Measurements from ENCODE around the gene LTBP1. TPM values are rescaled to one million over a fixed set of nuclear protein-coding genes. Genes with fewer than 3 reads are reported as not detected.

The LTBP1 gene
- total and polyA plus RNA-seq, 10 of the 15 experiments (the other 5 are each of a cell fraction or from before 2014, with no cell fraction given): 0.01 to 0.28 (median 0.12) TPM; not detected in 2

- TF ChIP-seq, protein P1, sequence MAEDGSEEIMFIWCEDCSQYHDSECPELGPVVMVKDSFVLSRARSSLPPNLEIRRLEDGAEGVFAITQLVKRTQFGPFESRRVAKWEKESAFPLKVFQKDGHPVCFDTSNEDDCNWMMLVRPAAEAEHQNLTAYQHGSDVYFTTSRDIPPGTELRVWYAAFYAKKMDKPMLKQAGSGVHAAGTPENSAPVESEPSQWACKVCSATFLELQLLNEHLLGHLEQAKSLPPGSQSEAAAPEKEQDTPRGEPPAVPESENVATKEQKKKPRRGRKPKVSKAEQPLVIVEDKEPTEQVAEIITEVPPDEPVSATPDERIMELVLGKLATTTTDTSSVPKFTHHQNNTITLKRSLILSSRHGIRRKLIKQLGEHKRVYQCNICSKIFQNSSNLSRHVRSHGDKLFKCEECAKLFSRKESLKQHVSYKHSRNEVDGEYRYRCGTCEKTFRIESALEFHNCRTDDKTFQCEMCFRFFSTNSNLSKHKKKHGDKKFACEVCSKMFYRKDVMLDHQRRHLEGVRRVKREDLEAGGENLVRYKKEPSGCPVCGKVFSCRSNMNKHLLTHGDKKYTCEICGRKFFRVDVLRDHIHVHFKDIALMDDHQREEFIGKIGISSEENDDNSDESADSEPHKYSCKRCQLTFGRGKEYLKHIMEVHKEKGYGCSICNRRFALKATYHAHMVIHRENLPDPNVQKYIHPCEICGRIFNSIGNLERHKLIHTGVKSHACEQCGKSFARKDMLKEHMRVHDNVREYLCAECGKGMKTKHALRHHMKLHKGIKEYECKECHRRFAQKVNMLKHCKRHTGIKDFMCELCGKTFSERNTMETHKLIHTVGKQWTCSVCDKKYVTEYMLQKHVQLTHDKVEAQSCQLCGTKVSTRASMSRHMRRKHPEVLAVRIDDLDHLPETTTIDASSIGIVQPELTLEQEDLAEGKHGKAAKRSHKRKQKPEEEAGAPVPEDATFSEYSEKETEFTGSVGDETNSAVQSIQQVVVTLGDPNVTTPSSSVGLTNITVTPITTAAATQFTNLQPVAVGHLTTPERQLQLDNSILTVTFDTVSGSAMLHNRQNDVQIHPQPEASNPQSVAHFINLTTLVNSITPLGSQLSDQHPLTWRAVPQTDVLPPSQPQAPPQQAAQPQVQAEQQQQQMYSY (CRISPR knock-in tag; IDR thresholded peaks at IDR 0.05): no peak
Measured at GRCh38 chr2:33180915-33181314, 234.2 kb downstream of the LTBP1 start (continued).

DNA sequence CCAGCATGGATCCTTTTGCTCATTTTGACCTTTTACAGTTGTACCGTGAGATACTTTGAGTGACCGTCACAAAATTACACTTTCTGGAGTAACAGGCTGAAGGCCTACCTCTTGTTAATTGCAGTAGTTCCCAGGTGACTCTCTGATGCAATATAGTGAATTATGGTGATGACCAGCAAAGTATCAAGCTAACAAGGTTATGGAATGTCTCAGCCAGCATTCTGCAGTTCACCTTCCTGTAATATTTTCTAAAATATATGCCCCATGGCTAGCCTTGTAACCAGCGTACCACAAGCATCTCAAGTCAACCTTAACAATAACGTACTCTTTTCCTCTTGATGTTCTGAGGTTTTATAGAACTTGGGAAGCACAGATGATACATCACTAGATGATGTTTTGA is 234.7 kb downstream of the LTBP1 start:
- intact Hi-C loops (cut with micrococcal nuclease; ENCODE audit: unreplicated experiment): no loop called here
- in situ Hi-C loops (cut with MboI): no loop called here
- FAIRE-seq: peak; percentile 13
- no TSS peak for BruUV-seq (replicated peaks)
- POLR2A ChIA-PET: no interaction called here
- ATAC-seq: no peak
- SMC1A ChIA-PET (ENCODE audit: uncharacterized antibody, unreplicated experiment): no interaction called here
- 49% methylated on average over 4 of the region's 4 CpGs for WGBS (ENCODE audit: insufficient coverage, insufficient replicate concordance, low lambda C conversion rate, missing lambda C conversion rate)
- H3K9ac ChIP-seq (ENCODE audit: control insufficient read depth, insufficient read depth, low read length): no peak overlapping the region
- H3K9me3 ChIP-seq (replicated peaks; ENCODE audit: control insufficient read depth, insufficient read depth, low read length): no peaks in the 10 kb centered on the region; the same call in 2 of the 3 replicates
- no peak overlapping the region for H3K4me3 ChIP-seq
- no peak overlapping the region for H3K27ac ChIP-seq (ENCODE audit: control insufficient read depth, insufficient read depth)
- no peak overlapping the region for H3K4me2 ChIP-seq (ENCODE audit: control insufficient read depth, insufficient read depth)
- H3K4me1 ChIP-seq (ENCODE audit: control insufficient read depth, insufficient read depth, low read length): no peaks in the 10 kb centered on the region
- H4K20me1 ChIP-seq (ENCODE audit: control insufficient read depth, insufficient read depth): no peaks in the 10 kb centered on the region
- H3K27me3 ChIP-seq (replicated peaks in 1 of 2; ENCODE audit: control insufficient read depth in 2 of 2, insufficient read depth in 2 of 2, low read length in 1 of 2): no peaks in the 10 kb centered on the region
- RAD21 ChIA-PET (ENCODE audit: unreplicated experiment): no interaction called here
- no peaks in the 10 kb centered on the region for H3K79me2 ChIP-seq (ENCODE audit: control insufficient read depth, insufficient read depth, low read length)
- H2AFZ ChIP-seq (ENCODE audit: control insufficient read depth, low read depth, low read length): no peak overlapping the region
- CTCF ChIA-PET: no interaction called here
- H3K36me3 ChIP-seq (ENCODE audit: control insufficient read depth in 2 of 2, insufficient read depth in 2 of 2, low read length in 1 of 2): no peaks in the 10 kb centered on the region
- DNase-seq (ENCODE audit: low read depth, low spot score): no peak
- TF ChIP-seq NFXL1 (IDR thresholded peaks at IDR 0.05; ENCODE audit: borderline replicate concordance) (no peak), MXI1 (IDR thresholded peaks at IDR 0.05; ENCODE audit: low read depth, low read length) (no peak), CEBPB (IDR thresholded peaks at IDR 0.05; ENCODE audit: borderline replicate concordance in 1 of 2, low read depth in 2 of 2, low read length in 2 of 2) (no peak), PAX8 (IDR thresholded peaks at IDR 0.05) (no peak), CTCF (IDR thresholded peaks at IDR 0.05 in 2 of 3, conservative IDR thresholded peaks at IDR 0.05 in 1 of 3; ENCODE audit: control insufficient read depth in 2 of 3, extremely low read depth in 1 of 3, insufficient read depth in 1 of 3, low read depth in 3 of 3, low read length in 3 of 3) (no peak), TARDBP (IDR thresholded peaks at IDR 0.05; ENCODE audit: borderline replicate concordance) (no peak)
- TF ChIP-seq, protein P2, sequence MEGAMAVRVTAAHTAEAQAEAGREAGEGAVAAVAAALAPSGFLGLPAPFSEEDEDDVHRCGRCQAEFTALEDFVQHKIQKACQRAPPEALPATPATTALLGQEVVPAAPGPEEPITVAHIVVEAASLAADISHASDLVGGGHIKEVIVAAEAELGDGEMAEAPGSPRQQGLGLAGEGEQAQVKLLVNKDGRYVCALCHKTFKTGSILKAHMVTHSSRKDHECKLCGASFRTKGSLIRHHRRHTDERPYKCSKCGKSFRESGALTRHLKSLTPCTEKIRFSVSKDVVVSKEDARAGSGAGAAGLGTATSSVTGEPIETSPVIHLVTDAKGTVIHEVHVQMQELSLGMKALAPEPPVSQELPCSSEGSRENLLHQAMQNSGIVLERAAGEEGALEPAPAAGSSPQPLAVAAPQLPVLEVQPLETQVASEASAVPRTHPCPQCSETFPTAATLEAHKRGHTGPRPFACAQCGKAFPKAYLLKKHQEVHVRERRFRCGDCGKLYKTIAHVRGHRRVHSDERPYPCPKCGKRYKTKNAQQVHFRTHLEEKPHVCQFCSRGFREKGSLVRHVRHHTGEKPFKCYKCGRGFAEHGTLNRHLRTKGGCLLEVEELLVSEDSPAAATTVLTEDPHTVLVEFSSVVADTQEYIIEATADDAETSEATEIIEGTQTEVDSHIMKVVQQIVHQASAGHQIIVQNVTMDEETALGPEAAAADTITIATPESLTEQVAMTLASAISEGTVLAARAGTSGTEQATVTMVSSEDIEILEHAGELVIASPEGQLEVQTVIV (IDR thresholded peaks at IDR 0.05; ENCODE audit: borderline replicate concordance, partially characterized antibody): no peak
- TF ChIP-seq, protein P3, sequence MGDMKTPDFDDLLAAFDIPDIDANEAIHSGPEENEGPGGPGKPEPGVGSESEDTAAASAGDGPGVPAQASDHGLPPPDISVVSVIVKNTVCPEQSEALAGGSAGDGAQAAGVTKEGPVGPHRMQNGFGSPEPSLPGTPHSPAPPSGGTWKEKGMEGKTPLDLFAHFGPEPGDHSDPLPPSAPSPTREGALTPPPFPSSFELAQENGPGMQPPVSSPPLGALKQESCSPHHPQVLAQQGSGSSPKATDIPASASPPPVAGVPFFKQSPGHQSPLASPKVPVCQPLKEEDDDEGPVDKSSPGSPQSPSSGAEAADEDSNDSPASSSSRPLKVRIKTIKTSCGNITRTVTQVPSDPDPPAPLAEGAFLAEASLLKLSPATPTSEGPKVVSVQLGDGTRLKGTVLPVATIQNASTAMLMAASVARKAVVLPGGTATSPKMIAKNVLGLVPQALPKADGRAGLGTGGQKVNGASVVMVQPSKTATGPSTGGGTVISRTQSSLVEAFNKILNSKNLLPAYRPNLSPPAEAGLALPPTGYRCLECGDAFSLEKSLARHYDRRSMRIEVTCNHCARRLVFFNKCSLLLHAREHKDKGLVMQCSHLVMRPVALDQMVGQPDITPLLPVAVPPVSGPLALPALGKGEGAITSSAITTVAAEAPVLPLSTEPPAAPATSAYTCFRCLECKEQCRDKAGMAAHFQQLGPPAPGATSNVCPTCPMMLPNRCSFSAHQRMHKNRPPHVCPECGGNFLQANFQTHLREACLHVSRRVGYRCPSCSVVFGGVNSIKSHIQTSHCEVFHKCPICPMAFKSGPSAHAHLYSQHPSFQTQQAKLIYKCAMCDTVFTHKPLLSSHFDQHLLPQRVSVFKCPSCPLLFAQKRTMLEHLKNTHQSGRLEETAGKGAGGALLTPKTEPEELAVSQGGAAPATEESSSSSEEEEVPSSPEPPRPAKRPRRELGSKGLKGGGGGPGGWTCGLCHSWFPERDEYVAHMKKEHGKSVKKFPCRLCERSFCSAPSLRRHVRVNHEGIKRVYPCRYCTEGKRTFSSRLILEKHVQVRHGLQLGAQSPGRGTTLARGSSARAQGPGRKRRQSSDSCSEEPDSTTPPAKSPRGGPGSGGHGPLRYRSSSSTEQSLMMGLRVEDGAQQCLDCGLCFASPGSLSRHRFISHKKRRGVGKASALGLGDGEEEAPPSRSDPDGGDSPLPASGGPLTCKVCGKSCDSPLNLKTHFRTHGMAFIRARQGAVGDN (IDR thresholded peaks at IDR 0.05): no peak

All from GM12878 (cell line).